ENCODE measurements around the gene WDR59. TPM values are rescaled to one million over a fixed set of nuclear protein-coding genes. Genes with fewer than 3 reads are reported as not detected.

Gene WDR59
- total and polyA plus RNA-seq, 9 of the 15 experiments (the other 6 are each of a cell fraction or from before 2014, with no cell fraction given) = 12.7 to 126 (median 34.7) TPM

GRCh38 chr16:74830648-74831047 lies 154.3 kb downstream of the WDR59 start:
- in situ Hi-C loops (cut with MboI) (no loop called here), intact Hi-C loops (cut with micrococcal nuclease) (no loop called here)
- H3K9ac ChIP-seq (ENCODE audit: insufficient read depth in 1 of 2, low read depth in 2 of 2, low read length in 2 of 2) = no peak overlapping the region
- no peaks in the 10 kb centered on the region; a peak in 1 of 5 replicates for H3K4me1 ChIP-seq (replicated peaks in 1 of 2; ENCODE audit: control insufficient read depth in 2 of 2, insufficient read depth in 2 of 2, low read length in 2 of 2)
- H2AFZ ChIP-seq (ENCODE audit: low read depth, low read length) = no peak overlapping the region
- TF ChIP-seq ZNF282 (CRISPR knock-in tag; IDR thresholded peaks at IDR 0.05) (no peak), FOSL1 (tag; conservative IDR thresholded peaks at IDR 0.05) (0 out of 2 replicates have a peak, but pooled peaks have one; percentile 48), JUND (IDR thresholded peaks at IDR 0.05; ENCODE audit: borderline replicate concordance, low read depth, low read length) (0 out of 2 replicates have a peak, but pooled peaks have one; percentile 39), JUND (tag; IDR thresholded peaks at IDR 0.05; ENCODE audit: borderline replicate concordance, low read depth, low read length) (no peak; the same call in 2 of the 3 replicates), ZBTB9 (CRISPR knock-in tag; IDR thresholded peaks at IDR 0.05) (no peak), COPS2 (conservative IDR thresholded peaks at IDR 0.05) (no peak)
- TF ChIP-seq, protein P1, sequence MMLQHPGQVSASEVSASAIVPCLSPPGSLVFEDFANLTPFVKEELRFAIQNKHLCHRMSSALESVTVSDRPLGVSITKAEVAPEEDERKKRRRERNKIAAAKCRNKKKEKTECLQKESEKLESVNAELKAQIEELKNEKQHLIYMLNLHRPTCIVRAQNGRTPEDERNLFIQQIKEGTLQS (IDR thresholded peaks at IDR 0.05) = peak; percentile 67
- TF ChIP-seq, protein P1 (CRISPR knock-in tag; conservative IDR thresholded peaks at IDR 0.05) = no peak
- TF ChIP-seq, protein P2, sequence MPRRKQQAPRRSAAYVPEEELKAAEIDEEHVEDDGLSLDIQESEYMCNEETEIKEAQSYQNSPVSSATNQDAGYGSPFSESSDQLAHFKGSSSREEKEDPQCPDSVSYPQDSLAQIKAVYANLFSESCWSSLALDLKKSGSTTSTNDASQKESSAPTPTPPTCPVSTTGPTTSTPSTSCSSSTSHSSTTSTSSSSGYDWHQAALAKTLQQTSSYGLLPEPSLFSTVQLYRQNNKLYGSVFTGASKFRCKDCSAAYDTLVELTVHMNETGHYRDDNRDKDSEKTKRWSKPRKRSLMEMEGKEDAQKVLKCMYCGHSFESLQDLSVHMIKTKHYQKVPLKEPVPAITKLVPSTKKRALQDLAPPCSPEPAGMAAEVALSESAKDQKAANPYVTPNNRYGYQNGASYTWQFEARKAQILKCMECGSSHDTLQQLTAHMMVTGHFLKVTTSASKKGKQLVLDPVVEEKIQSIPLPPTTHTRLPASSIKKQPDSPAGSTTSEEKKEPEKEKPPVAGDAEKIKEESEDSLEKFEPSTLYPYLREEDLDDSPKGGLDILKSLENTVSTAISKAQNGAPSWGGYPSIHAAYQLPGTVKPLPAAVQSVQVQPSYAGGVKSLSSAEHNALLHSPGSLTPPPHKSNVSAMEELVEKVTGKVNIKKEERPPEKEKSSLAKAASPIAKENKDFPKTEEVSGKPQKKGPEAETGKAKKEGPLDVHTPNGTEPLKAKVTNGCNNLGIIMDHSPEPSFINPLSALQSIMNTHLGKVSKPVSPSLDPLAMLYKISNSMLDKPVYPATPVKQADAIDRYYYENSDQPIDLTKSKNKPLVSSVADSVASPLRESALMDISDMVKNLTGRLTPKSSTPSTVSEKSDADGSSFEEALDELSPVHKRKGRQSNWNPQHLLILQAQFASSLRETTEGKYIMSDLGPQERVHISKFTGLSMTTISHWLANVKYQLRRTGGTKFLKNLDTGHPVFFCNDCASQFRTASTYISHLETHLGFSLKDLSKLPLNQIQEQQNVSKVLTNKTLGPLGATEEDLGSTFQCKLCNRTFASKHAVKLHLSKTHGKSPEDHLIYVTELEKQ (CRISPR knock-in tag; IDR thresholded peaks at IDR 0.05) = no peak
- no peak overlapping the region for H3K27ac ChIP-seq (ENCODE audit: extremely low read depth, low read depth, low read length)
- 4% methylated on average over 3 of the region's 3 CpGs for WGBS (ENCODE audit: insufficient coverage, low coverage, missing lambda C conversion rate)
- ChIA-PET CTCF (ENCODE audit: low intra/inter-chr PET ratio) (interaction anchor here (0.7 kb wide), 1 partner anchor 18 kb away, joined by 4 read pairs; no protein-coding TSS in a partner anchor), POLR2A (interaction anchor here (0.7 to 1.1 kb wide), 2 partner anchors 56 to 262 kb away, joined by 3 read pairs; no protein-coding TSS in a partner anchor)
- H3K4me3 ChIP-seq = no peak overlapping the region
- no peaks in the 10 kb centered on the region for H4K20me1 ChIP-seq (replicated peaks; ENCODE audit: control insufficient read depth, insufficient read depth, low read length)
- FAIRE-seq (no peak), DNase-seq (ENCODE audit: extremely low read depth in 1 of 4, low spot score in 3 of 4) (no peak), ATAC-seq (no peak)
- no TSS peak for BruUV-seq (replicated peaks)
- no peaks in the 10 kb centered on the region for H3K9me3 ChIP-seq (replicated peaks; ENCODE audit: control insufficient read depth, insufficient read depth, low read depth, low read length)
- no peak overlapping the region for H3K4me2 ChIP-seq (ENCODE audit: insufficient read depth, low read length)
- H3K36me3 ChIP-seq (ENCODE audit: control insufficient read depth, insufficient read depth, low read length) = no peaks in the 10 kb centered on the region
- H3K9me1 ChIP-seq (ENCODE audit: control insufficient read depth, insufficient read depth, low read length) = no peaks in the 10 kb centered on the region
- H3K27me3 ChIP-seq (ENCODE audit: control insufficient read depth in 2 of 2, insufficient read depth in 2 of 2, low read length in 2 of 2) = peaks cover 2 to 5% of the 10 kb centered on the region in 2 experiments; a peak in 3 of 5 replicates
- H3K79me2 ChIP-seq (ENCODE audit: control insufficient read depth, insufficient read depth, low read length) = no peaks in the 10 kb centered on the region
